Coronary artery (tissue), 2 donors: Measurements from ENCODE around the gene NCKAP5.

ENCODE experiments used
- DNase-seq: peaks from one replicate; pipeline ENCODE4 v3.0.0-alpha.2; 2017; ENCODE audit warnings: low spot score
- H3K27ac ChIP-seq, 2 donors: fragments of 200-600 bp; sonication (generic); one replicate each; pipeline ENCODE4 v1.5.1; 2016 to 2019
- H3K4me3 ChIP-seq: fragments of 200-600 bp; sonication (generic); 2 replicates; pipeline ENCODE4 v1.5.1; 2016; ENCODE audit warnings: mild to moderate bottlenecking, moderate library complexity
- CTCF ChIP-seq: fragments of 200-600 bp; sonication (generic); IDR thresholded peaks from one replicate; pipeline ENCODE4 v1.5.1; 2019; ENCODE audit warnings: antibody characterized with exemption

NCKAP5 gene

GRCh38 chr2:132911726-132912724 lies 656.2 kb downstream of the NCKAP5 start:
- Histone ChIP-seq H3K4me3 (no peak overlapping the region), H3K27ac (no peak overlapping the region)
- TF ChIP-seq CTCF = no peak
- no peak for DNase-seq

GRCh38 chr2:132910432-132910831 lies 657.8 kb downstream of the NCKAP5 start:
- Histone ChIP-seq H3K27ac (no peak overlapping the region), H3K4me3 (no peak overlapping the region)
- TF ChIP-seq CTCF = no peak
- DNase-seq = no peak

GRCh38 chr2:132909427-132909826 lies 658.8 kb downstream of the NCKAP5 start:
- no peak for DNase-seq
- TF ChIP-seq CTCF = no peak
- Histone ChIP-seq H3K27ac (no peak overlapping the region), H3K4me3 (no peak overlapping the region)

GRCh38 chr2:132904142-132904842 lies 664.0 kb downstream of the NCKAP5 start:
- TF ChIP-seq CTCF = no peak
- no peak overlapping the region for H3K27ac ChIP-seq
- no peak overlapping the region for H3K4me3 ChIP-seq
- no peak for DNase-seq

GRCh38 chr2:132902626-132903025 lies 665.6 kb downstream of the NCKAP5 start:
- TF ChIP-seq CTCF = no peak
- DNase-seq = no peak
- Histone ChIP-seq H3K4me3 (no peak overlapping the region), H3K27ac (no peak overlapping the region)

GRCh38 chr2:132901661-132902060 lies 666.6 kb downstream of the NCKAP5 start:
- no peak for DNase-seq
- TF ChIP-seq CTCF = no peak
- Histone ChIP-seq H3K27ac (no peak overlapping the region), H3K4me3 (no peak overlapping the region)
